Stimulated activated CD4-positive, alpha-beta T cell treated with anti-CD3 and anti-CD28 coated beads, Interleukin-1b, Interleukin-23, amount 100 ng/mL, for 48 hours (primary cell): ENCODE results near the gene KIF14.

Experiments
- DNase-seq: peaks from one replicate; pipeline ENCODE4 v3.0.0-alpha.2; 2020

The KIF14 gene, protein sequence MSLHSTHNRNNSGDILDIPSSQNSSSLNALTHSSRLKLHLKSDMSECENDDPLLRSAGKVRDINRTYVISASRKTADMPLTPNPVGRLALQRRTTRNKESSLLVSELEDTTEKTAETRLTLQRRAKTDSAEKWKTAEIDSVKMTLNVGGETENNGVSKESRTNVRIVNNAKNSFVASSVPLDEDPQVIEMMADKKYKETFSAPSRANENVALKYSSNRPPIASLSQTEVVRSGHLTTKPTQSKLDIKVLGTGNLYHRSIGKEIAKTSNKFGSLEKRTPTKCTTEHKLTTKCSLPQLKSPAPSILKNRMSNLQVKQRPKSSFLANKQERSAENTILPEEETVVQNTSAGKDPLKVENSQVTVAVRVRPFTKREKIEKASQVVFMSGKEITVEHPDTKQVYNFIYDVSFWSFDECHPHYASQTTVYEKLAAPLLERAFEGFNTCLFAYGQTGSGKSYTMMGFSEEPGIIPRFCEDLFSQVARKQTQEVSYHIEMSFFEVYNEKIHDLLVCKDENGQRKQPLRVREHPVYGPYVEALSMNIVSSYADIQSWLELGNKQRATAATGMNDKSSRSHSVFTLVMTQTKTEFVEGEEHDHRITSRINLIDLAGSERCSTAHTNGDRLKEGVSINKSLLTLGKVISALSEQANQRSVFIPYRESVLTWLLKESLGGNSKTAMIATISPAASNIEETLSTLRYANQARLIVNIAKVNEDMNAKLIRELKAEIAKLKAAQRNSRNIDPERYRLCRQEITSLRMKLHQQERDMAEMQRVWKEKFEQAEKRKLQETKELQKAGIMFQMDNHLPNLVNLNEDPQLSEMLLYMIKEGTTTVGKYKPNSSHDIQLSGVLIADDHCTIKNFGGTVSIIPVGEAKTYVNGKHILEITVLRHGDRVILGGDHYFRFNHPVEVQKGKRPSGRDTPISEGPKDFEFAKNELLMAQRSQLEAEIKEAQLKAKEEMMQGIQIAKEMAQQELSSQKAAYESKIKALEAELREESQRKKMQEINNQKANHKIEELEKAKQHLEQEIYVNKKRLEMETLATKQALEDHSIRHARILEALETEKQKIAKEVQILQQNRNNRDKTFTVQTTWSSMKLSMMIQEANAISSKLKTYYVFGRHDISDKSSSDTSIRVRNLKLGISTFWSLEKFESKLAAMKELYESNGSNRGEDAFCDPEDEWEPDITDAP (N-terminal part only)

DNA sequence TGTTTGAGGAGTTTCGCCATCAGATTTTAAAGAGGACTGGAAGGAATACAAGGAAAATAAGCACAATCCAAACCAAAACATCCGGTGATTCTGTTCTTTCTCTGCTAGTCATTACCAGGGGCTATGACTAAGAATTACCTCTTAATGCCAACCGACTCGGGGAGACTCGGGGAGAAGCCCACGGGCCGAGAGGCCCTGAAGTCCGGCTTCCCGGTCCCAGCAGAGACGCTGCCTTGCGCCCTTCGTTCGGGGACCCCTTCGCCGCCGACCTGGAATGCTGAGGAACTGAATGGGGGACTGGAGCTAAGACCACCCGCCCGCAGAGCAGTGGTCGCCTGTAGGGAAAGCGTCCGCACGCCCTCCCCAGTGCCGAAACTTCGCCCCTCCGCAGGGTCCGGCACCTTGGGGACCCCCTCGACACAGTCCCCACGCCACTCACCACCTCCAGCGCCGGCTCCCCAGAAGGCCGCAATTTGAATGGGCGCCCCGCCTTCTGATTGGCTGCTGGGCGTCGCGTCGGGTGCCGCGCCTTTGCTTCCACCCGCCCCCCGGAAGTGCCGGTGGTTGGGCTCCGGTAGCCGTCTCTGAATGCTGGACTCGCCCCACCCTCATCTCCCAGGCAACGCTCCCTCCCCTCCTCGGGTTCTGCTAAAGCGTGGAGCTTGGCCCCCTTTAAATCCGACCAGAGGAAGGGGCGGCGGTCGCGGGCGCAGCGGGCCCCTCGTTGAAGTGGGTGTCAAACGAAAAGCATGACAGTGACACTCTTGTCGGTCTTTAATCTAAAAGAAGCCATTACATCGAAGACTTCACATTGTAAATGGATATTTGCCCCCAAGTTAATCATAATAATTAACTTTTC is at the start of gene KIF14:
Gene KIF14 (minus strand): TSS at position 479 of the 859 bp plus-strand sequence. CDS start 2,028 bp downstream, outside the sequence.
- peak; percentile 91 for DNase-seq

DNA sequence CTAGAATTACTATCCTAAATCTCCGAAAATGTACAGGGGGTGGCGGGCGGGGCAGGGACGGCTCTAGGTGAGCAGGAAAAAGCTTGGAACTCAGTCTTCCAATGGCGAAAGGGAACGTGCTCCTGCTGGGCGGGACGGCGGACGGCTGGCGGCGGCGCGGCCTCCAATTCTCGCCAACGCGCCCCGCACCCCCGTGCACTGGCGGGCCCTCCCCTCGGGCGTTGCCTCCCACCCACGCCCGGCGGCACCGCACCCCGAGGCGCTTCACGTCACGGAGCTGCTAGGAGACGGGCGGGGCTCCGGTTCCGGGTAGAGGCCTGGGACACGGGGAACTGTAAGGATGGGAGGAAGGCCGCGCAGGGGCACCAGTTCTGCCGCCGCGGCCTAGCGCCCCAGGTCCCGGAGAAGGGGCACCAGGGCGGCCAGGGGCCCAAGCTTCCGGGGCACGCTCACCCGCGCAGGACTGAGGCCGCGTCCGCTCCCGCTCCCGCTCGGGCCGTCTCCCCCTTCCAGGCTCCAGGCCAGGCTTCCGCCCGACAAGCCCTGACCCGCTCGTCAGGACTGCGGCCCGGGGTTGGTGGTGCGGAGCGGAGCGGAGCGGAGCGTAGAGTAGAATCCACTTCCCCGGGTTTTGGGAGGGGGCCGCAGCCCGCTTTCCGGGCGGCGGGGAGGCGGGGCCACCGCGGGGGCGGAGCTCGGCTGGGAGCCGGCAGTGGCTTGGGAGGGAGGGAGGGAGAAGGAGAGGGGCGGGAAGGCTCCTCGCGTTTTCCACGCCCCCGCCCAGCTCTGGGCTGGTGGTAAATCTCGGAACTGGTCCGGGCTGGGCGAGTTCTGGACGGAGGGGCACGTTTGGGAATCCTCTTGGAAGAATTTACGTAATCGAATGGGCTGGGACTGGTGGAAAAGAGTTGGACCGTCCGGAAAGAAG is 49.0 kb upstream of the KIF14 start, which contains the start of gene DDX59:
Gene DDX59 (minus strand): TSS at position 594 of the 928 bp plus-strand sequence. CDS start 3,167 bp downstream, outside the sequence.
- peak; percentile 95 for DNase-seq

DNA sequence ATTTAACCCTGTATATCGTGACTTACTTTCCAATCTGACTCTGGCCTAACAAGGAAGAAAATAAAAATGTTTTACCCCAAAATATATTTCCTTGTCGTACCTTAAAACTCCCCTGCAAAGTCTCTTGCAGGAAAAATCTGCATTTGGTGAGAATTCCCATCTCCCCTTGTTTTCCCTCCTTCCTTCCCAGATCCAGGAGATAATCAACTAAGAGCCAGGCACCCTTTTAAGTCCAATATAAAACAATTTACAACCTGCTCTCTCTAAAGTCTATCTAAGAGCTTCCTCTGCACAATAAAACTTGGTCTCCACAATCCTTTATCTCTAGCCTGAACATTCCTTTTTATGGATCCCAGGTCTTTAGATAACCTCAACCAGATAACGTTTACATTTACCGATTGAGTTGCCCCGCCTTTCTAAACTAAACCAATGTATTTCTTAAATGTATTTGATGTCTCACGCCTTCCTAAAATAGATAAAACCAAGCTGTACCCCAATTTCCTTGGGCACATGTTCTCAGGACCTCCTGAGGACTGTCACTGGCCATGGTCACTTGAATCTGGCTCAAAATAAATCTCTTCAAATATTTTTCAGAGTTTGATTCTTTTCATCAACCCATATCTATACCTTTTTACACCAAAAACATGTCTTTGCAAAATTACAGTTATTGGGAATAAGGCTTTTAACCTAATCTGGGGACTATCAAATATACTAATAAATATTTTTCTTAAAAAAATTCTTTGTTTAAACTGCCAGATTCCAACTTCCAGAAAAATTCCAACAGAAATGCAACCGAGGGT is 48.2 kb upstream of the KIF14 start:
- DNase-seq: no peak

DNA sequence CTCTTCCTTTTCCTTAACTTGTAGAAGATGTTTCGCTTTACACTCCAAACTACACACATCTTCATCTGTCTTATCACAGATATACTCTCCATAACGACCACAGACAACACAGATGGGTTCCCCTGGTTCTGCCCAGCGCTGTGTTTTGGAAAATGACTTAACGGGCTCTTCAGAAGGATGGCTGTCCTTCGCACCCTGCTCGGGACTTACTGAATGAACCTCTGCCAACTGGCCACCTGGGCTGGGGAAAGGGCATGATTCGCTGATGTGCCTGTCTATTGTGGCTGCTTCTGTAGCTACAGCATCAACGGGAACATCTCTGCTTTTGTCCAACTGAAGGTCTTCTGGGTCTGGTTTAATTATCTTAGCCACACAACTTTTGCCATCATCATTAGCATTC is 45.8 kb upstream of the KIF14 start:
- no peak for DNase-seq

DNA sequence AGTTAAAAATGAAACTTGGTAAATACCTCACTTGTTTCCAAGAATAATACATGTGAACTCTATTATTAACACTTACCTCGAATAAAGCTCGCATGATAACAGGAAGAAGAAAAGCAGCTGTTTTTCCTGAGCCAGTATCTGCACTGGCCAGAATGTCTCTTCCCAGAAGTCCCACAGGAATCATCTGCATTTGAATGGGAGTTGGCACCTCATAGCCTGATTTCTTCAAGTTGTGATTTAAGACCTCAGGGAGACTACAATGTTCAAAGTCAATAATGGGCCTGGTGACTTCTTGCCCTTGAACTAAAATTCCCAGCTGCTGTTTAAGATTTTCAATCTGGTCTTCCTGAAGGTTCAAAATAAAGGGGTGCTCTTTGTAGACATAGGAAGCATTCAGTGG is 45.3 kb upstream of the KIF14 start:
- DNase-seq: no peak

DNA sequence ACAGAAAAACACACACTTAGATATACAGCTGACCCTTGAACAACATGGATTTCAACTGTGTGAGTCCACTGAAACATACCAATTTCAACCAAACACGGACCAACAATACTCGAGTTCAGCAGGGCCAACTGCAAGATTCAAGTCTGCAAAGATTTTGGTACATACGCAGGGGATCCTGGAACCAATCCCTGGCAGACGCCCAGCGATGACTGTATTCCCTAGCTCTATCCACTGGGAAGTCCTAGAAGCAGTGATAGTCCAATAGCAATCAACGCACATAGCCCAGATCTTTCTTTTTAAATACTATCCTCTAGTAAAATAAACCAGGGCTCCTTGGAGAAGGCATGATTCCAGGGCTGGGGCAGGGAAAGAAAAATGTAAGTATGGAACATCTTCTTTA is 40.2 kb upstream of the KIF14 start:
- no peak for DNase-seq

DNA sequence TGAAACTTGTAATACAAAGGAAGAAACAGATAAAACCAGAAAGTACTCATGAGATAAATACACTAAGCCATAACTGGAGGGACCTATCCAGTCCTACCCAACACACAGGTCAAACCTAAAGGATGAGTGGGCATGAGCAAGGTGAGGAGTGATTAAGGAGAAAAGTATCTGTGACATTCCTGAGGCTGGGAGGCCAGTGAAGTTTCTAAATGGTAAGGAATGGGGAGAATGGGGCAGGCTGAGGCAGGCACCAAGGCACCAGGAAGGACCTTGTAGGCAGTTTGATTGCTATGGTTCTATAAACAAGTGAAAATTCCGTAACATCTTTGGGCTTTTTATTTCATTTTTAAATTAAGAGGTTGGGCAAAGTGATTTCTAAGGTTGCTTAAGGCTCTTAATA is 38.7 kb upstream of the KIF14 start:
- no peak for DNase-seq

DNA sequence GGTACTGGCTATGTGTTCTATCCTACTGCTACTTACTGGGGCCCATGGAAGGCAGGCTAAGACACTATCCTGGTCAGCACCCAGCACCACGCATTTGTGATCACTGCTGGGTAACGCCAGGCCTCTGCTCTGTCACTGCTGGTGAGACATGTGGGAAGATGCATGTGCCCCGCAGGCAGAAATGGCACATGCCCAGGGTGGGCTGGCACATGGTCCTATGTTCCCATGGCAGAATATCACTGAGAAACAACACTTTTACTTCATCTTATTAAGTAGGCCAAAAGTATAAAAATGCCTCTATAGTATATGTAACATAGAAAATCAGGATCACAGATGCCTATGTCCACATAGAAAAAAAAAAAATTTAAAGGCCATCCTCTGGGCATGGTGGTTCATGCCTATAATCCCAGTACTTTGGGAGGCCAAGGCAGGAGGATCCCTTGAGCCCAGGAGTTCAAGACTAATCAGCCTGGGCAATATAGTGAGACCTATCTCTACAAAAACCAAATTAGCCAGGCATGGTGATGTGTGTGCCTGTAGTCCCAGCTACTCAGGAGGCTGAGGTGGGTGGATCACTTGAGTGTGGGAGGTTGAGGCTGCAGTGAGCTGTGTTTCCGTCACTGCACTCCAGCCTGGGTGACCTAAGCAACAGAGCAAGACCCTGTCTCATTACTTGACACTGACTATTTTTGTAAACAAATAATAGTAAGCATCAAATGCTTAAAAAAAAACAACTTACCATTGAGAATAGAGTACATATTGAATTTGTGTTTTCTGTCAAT is 37.7 kb upstream of the KIF14 start:
- no peak for DNase-seq

DNA sequence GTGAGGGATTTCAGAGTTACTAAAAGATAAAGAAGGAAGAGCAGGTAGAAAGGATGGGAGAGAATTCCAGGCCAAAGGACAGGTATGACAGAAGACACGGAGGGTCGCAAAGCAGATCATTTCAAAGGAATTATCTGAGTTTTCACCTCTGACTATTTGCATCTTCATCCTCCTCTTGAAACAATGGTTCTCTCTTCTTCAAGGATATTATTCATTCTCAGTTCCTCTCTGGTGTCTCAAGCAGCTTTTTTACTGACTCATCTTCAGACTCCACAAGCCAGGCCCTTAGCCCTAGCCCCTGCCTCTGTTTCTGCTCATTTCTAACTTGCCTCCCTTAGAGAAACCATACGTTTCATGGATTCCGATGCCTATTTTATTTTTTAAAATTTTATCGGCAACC is 34.1 kb upstream of the KIF14 start:
- no peak for DNase-seq

DNA sequence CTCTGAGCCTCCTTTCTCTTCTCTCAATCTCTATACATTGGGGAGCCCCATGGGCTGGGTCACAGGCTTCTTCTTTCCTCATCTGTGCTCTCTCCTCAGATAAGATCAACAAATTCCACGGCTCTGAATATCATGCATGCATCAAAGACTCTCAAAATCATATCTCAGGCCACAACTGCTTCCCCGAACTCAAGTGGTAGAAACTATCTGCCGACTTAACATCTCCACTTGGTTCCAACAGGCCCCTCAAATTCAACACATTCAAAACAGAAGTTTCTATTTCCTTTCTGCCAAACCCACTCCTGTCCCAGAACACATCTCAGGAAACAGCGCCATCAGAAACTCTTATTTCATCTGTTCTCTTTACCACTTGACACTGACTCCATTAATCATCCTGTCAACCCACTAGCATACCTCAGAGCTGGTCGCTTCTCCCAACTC is 32.5 kb upstream of the KIF14 start:
- no peak for DNase-seq

DNA sequence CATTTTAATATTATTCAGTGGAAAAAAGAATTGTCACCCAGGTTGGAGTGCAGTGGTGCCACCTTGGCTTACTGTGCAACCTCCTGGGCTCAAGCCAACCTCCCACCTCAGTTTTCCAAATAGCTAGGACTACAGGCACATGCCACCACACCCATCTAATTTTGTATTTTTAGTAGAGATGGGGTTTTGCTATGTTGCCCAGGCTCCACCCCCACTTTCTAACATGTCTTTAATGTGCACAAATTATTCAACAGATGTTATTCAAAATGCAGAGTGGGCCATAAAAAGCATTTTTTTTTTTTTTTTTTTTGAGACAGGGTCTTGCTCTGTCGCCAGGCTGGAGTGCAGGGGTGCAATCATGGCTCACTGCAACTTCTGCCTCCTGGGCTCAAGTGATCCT is 31.8 kb upstream of the KIF14 start:
- DNase-seq: no peak

DNA sequence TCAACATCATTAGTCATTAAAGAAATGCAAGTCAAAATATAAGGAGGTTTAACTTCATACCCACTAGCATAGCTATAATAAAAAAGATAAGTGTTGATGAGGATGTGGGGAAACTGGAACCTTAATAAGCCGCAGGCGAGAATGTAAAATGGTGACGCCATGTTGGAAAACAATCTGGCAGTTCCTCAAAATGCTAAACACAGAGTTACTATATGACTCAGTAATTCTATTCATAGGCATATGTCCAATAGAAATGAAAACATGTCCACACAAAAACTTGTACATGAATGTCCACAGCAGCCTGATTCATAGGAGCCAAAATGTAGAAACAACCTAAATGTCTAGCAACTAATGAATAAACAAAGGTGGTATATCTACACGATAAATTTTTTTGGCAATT is 26.0 kb upstream of the KIF14 start:
- no peak for DNase-seq

DNA sequence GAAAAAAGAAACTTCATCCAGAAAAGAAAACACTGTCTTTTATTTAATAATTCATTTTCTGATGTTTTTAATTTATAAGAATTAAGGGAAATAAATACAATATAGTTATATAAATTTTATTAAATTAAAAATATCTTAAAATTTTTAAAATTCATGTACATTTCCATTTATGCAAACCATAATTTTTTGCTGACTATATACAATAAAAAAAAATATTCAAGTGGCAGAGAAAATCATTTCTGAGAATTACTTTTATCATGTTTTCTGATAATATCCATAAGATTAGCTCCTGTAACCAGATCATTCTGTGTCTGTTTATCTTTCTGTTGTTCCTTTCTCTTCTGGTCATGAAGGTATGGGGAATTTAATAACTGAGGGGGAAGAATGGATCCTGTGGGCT is 23.5 kb upstream of the KIF14 start:
- DNase-seq: no peak

DNA sequence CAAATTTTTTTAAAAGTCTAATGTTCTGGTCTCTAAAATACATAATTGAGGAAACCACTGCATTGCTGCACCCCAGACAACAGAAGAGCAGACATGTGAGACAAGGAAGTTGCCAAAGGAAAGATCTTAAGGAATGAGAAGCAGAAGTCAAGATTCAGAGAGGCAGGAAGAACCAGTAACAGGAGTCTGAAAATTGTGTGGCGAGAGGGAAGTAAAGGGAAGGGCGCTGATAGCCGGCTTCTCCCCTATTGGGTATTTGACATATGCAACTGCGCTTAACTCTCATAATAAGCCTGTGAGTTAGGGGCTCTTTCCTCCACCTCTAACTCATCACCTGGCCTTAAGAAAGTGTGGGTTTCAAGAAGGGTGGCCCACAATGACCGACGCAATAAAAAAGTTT is 21.9 kb upstream of the KIF14 start:
- DNase-seq: no peak

DNA sequence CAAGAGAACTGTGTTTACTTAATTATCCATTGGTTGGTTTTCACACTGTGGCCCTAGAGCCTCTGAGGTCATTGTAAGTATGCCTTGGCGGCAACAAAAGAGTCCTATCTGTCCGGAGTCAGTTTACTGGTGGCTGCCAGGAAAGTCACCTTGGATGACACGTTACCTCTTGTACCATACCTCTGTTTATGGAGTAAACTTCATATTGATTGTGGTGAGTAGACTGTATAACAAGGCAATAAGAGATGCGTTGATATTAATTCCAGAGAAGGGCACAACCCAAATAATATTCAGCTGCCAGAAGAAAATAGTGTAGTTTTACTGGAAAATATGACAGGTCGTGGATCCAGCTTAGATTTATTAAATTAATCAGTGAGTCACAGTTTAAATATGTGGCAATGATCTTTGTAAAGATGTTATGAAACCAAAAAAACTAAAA is 20.4 kb upstream of the KIF14 start:
- DNase-seq: no peak

DNA sequence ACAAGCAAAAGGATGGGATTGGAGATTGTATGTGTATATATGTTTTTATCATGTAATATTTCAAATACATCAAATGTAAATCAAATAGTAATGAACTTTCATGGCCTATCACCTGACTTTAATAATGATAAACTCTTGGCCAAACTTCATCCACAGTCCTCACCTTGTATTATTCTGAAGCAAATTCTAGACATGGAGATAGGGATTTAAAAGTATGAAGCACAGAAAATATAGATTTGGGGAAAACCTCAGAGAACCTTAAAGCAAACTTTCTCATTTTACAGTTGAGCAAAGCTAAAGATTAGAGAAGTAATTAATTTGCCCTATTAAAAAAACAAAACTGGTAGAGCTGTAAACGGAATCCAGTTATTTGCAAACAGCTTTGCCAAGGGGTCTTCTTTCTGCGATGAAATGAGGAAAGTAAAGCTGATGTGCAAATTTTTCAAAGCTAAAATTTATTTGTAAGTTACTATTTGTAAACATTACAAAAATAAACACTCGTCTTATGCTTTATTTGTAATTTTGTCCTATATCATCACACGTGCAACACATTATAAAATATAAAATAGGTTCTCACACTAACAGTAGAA is 19.9 kb upstream of the KIF14 start:
- DNase-seq: no peak

DNA sequence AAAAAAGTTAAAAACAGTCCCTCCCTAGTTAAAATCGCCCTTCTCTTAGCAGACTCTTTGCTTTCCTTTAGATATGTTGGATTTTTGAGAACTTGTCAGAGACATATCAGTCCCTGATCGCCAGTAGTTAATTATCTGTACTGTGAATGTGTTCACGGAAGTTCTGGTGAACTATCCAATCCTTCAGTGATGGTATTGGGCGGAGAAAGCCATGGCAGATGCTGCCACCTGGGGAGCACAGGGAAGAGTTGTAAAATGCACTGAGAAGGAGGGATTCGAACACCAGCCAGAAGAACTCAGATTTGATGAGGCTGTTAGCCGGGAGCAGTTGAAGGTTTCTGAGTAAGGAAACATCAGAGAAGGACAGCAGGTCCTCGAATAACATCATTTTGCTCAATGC is 17.5 kb upstream of the KIF14 start:
- DNase-seq: no peak

DNA sequence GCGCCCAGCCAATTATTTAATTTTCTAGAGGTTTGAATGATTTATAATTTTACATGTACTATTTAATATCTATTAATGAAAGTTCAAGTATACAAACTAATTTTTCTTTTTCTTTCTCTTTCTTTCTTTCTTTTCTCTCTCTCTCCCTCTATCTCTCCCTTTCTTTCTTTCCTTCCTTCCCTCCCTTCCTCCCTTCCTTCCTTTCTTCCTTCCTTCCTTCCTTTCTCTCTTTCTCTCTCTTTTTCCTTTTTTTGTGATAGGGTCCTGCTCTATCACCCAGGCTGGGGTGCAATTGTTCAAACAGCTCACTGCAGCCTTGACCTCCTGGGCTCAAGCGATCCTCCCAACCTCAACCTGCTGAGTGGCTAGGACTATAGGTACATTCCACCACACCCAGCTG is 16.1 kb upstream of the KIF14 start:
- no peak for DNase-seq
